Stimulated activated CD4-positive, alpha-beta T cell treated with anti-CD3 and anti-CD28 coated beads, Interleukin-4, amount 100 ng/mL, for 48 hours (primary cell): Measurements from ENCODE around the gene ALAD.
"Not testable (repeated sequence)": the region's sequence is repeated elsewhere in the genome, so short reads cannot be mapped to it uniquely, and the experiment has no call there.

Experiments
- DNase-seq, 2 donors: peaks; one replicate each; pipeline ENCODE4 v3.0.0-alpha.2; 2020; ENCODE audit warnings: low read depth in 2 of 2

ALAD gene

DNA sequence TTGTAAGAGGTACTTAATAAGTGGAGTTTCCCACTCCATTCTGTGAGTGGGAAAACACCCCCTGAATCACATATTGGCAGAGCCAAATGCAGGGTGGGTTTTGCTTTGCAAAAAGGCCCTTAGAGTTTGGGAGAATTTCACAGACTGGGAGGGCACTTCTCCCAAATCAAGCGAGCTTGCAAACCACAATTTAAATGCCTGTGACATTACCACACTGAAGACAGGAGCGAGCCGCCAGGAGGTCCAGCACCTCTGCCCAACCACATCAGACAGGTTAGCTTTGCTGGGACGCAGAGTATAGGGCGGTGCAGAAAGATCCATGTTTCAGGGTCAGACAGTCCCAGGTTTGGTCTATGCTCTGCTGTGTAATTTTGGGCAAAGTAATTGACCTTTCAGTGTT is 2.3 kb downstream of the ALAD start:
- DNase-seq, result no peak

DNA sequence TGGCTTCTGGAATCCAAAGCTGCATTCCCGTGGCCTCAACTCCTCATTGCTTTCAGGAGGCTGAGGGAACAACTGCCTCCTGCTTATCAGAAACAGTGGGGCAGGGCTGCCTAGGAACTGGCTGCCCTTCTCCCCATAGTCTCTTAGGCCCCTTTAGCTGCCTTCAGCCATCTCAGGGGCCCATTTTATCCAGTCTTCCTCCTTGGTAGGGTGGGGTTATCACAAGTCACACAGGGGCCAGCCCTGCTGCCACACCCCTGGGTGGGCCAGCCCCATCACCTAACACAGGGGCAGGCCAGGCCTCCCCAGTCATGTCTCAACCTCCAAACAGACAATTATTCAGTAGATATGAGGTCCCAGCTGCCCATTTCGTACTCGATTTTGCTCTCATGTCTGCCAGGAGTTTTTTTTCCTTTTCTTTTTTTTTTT is 3.9 kb downstream of the ALAD start:
- DNase-seq, result no peak

DNA sequence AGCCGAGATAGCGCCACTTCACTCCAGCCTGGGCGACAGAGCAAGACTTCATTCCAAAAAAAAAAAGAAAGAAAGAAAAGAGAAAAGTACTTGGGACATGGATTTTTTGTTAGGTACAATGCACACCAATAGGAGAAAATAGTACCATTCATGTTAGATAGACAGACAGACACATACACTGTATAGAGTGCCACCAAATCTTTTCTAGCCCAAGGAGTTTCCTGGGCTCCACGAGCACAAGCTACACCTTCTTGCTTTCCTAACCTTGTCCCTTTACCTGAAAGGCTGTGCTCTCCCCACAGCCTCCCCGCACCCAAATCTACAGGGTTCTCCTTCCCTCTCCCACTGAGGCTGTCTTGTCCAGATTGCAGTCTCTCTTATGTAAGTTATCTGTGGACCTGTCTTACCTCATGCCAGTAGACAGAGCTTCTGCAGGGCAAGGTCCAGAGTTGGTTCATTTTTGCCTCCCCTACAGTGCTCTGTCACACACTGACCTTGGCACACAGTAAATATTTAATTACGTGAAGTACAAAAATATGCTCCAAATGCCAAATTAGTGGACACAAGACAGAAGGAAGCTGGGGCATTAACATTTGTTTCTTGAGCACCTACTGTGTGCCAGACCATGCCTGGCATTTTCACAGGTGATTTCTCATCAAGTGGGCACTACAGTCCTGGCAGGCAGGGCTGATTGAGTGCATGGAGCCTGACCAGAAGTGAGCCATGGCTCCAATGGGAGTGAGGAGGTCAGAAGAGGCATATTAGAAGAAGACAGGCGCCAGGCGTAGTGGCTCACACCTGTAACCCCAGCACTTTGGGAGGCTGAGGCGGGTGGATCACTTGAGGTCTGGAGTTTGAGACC is 5.9 kb downstream of the ALAD start:
- no peak for DNase-seq

DNA sequence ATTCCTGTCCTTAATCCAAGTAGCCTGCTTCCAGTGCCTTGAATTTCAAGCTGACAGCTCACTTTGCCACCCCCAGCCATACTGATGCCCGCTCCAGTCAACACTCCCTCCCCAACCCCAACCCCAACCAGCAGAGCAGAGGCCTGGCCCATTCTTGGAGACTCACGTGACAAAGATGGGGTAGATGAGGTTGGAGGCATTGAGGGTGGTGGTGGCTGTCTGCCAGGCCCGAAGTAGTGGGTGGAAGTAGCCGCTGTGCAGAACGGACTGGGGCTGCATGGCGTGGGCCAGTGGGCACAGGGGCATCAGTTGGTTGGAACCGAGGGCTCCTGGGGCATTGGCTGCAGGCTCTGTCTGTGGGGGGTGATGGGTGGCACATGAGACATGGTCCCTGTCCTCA is 7.8 kb downstream of the ALAD start:
- no peak for DNase-seq

- no peak for DNase-seq
Observed at GRCh38 chr9:113391917-113392316, 9.2 kb downstream of the ALAD start.

- DNase-seq, result no peak
Observed at GRCh38 chr9:113390192-113390960, 10.7 kb downstream of the ALAD start.

- DNase-seq, result no peak
Observed at GRCh38 chr9:113389451-113389850, 11.6 kb downstream of the ALAD start.

DNA sequence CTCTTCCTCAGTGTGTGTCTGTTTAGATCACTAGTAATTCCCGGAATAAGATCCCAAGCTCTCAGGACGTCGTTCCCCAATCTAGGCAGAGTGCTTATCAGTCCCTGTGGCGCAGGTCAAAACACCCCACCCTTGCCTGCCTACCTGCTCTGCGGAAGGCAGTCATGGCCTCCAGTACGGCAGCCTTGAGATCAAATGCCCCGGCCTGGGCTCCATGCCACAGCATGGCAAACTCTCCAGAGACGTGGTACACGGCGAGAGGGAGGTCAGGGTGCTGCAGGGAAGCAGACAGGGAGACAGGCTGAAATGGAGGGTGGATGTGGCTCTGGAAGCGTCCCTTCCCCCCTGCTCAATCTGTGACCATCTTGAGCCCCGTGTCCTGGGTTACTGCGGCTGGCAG is 12.3 kb downstream of the ALAD start:
- DNase-seq, result no peak

DNA sequence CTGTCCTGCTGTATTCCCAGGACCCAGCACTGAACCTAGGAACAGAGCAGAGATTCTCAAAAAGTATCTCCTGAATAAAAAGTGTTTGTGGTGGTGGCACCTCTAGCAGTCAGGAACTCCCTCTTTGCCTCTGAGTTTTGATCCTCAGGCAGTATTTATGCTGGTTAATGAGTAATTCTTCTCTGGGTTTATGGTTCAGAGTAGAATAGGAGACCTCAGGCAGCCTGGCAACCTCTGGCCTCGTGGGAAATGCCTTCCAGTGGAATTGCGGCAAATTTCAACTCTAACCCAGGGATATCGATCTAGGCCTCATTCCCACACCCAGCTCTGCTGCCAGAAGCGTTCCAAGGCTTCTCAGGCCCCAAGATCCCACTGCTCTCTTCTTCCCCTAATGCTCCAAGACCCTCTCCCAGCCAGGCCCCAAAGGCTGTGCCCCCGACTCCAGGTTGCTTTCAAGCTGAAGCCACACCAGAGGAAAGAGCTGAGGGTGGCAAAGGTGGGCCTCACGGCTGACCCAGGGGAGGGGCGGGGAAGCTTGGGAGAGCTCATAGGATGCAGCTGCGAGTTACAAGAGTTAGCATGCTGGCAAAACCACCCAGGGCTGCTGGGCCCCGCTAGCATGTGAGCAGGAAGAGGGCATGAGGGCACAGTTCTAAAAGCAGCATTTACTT is 13.4 kb downstream of the ALAD start:
- DNase-seq, result no peak

GRCh38 chr9:113386571-113387393 is 14.3 kb downstream of the ALAD start:
- DNase-seq, result no peak

- no peak for DNase-seq
Observed at GRCh38 chr9:113381909-113382411, 19.1 kb downstream of the ALAD start.

GRCh38 chr9:113381441-113381840 is 19.6 kb downstream of the ALAD start:
- DNase-seq, result not testable (repeated sequence)

DNA sequence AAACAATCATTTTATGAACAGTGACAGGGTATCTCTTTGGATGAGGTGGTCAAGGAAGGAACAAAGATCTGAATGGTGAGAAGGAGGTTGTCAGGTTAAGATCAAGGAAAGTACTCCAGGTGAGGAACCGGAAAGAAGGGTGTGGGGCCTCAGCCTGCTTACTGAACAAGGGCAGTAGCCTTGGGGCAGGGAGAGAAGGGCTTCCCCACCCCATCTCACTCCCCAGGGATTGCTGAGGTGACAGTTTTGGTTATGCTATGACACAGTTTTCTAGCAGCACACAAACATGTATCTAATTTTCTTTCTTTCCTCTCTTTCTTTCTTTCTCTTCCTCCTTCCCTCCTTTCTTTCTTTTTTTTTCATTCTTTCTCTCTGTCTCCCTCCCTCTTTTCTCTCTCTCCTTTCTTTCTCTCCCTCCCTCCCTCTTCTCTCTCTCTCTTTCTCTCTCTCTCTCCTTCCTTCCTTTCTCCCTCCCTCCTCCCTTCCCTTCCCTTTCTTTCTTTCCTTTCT is 20.2 kb downstream of the ALAD start:
- DNase-seq, result no peak

DNA sequence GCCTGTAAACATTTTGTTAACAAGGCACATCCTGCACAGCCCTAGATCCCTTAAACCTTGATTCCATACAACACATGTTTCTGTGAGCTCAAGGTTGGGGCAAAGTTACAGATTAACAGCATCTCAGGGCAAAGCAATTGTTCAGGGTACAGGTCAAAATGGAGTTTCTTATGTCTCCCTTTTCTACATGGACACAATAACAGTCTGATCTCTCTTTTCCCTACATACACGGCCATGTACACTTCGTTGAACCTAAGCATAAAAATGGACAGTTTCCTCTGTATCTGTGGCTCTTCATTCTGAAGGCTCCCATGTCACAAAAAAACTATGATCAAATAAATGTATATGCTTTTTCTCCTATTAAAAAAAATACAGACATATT is 21.3 kb downstream of the ALAD start:
- DNase-seq, result not testable (repeated sequence)

GRCh38 chr9:113379094-113379828 is 21.8 kb downstream of the ALAD start:
- DNase-seq, result not testable (repeated sequence)

DNA sequence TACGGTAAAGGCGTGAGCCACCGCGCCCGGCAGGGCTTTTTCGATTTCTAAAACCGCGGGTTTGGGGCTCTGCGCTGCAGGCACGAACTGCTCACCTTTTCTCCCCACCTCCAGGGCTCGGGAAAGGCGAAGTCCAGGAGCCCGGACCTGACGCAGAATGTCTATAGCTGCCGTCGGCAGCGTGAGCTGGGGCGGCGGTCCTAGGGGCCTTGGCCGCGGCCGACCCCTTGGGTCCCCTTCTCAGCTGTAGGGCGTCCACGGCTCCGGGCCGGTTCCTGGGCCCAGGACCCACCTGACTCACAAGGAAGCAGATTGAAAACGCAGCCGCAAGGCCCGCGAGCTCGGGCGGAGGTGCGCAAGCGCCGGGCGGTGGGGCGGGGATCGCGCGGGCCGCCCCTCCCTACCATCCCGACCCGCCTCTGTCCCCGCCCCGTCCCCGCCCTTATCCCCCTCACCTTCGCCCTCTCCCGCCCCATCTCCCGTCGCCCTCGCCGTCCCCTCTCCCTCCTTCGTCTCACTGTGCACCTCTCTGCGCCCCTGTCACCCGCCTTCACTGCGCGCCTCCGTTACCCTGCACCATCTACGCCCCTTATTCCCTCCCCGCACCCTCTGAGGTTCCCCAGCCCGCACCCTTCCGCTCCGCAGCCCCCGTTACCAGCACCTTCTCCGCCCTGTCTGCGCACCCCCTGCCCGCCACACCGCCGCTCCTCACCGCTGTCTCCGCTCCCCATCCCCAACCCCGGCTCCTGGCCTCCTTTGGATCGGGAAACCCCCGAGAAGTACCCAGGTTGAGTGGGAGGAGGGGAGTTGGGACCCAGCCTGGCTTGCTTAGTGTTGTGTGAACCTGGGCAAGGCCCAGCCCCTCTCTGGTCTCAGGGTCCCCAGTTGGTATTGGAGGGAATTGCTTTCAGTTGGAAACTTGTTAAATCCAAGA is 24.2 kb downstream of the ALAD start, which contains the start of gene HDHD3:
HDHD3 (minus strand) TSS at position 353 of the 934 bp plus-strand sequence. CDS start 2,632 bp downstream, outside the sequence.
- peak; percentile 59 to 69 for DNase-seq

DNA sequence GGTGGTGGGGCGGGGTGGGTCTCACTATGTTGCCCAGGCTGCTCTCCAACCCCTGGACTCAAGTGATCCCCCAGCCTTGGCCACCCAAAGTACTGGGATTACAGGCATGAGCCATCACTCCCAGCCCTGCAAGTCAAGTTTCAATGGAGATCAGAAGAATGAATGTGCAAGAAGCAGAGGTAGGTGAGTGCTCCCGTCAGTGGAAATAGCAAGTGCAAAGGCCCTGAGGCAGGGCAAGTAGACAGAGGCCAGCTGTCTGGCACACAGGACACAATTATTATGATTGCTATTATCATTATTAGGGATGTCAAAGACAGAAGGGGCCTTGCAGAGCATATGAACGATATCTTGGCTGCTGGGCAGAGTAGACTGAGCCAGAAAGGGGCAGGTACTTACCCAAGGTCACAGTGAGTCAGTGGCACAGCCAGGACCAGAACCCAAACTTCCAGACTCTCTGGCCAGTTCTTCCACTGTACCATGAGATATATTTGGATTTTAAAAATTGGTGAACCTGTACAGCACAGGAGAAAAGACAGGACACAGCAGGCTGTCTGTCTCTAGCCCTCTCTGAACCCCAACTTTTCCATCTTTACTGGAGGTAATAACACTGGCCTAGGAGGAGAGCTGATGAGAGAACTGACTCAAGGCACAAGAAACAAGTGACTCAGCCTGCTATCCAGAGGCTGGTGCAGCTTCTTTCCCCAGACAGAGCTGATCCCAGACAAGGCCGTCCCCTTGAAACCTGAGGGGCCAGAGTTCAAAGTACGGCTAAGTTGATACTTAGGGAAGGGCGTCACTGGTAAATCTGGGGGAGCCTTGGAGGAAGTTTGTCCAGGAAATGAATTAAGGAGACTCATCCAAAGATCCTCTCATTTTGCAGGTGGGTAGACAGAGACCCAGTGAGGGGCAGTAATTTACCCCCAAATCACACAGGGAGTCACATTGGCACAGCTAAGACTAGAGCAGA is 25.7 kb downstream of the ALAD start:
- DNase-seq, result peak in 1 of 2 donors; percentile 8
